Testis (tissue), 2 donors: Measurements from ENCODE around the gene PDZD7.
A peak's percentile ranks its signal among the peaks of the same experiment; 100 is the strongest.

Experiments used
- CTCF ChIP-seq, 3 experiments: fragments of 450-650 bp in 2 of 3; fragments of 200-600 bp in 1 of 3; sonication (generic) in 1 of 3; IDR thresholded peaks; one replicate each; pipeline ENCODE4 v1.5.1; 2016 to 2019; ENCODE audit warnings: antibody characterized with exemption in 3 of 3, mild to moderate bottlenecking in 2 of 3, moderate library complexity in 1 of 3
- POLR2A ChIP-seq: fragments of 450-650 bp; IDR thresholded peaks from one replicate; pipeline ENCODE4 v1.6.1; 2017; ENCODE audit warnings: antibody characterized with exemption, mild to moderate bottlenecking, moderate library complexity

DNA sequence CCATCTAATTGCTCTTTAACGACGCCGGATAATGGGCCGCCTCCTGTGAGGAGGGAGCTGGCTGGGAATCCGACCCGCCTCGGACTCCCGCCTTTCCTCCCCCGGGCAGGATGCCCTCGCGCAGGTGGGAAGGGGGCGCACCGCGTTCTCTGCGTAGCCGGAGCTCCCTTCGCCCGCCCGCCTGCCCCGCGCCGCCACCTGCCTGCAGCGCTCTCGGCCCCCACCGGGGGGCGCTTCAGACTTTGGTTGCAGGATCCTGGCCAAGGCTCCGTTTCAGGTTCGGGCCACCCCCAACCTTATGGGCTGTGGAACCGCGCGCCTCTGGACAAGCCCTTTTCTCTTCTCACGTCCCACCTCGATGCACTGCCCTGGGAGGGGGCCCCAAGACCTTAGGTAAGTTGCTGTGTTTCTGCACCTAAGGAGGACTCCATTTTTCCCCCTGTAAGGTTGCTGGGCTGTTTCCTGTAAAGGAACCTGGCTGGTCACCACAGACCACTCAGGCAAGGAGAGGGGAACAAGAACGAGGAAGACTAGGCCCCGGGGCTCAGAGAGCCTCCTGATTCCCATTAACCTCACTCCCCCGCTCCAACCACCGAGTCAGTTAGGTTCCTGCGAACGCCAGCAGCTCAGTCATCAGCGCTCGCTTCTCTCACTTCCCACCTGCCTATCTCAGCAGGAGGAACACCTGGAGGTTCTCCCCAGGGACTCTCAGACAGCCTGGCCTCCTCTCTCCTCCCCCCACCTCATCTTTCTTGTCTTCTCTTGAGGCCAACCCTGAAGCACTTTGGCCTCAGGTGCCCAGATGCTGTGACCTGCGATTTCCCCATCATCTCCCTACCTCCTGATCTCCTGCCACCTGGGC lies 19.5 kb upstream of the PDZD7 start:
- TF ChIP-seq CTCF (IDR thresholded peaks at IDR 0.05) = peak; percentile 49 to 89 (median 70)
- TF ChIP-seq POLR2A = no peak
